NCI-H82 treated with DMSO at 0.1 percent for 48 hours (cell line): Measurements from ENCODE around the gene ARHGAP11A.

Experiments
- DNase-seq: peaks from one replicate; lab custom pipeline; 2025; ENCODE audit not compliant: unreplicated experiment; lab: John Stamatoyannopoulos, UW

Gene ARHGAP11A

GRCh38 chr15:32683906-32684584 lies 68.7 kb downstream of the ARHGAP11A start:
- DNase-seq = no peak

GRCh38 chr15:32685576-32685975 lies 70.3 kb downstream of the ARHGAP11A start:
- DNase-seq = no peak

GRCh38 chr15:32687556-32687955 lies 72.3 kb downstream of the ARHGAP11A start:
- DNase-seq = no peak

- DNase-seq = no peak
These were observed 72.9 kb downstream of the ARHGAP11A start for GRCh38 chr15:32688151-32688639.
